ENCODE results near the gene CLDN18. TPM values are rescaled to one million over a fixed set of nuclear protein-coding genes. Genes with fewer than 3 reads are reported as not detected.

CLDN18 gene
- total and polyA plus RNA-seq, 10 of the 15 experiments (the other 5 are each of a cell fraction or from before 2014, with no cell fraction given), result 0.05 to 0.28 (median 0.18) TPM; not detected in 1

- SMC1A ChIA-PET (ENCODE audit: uncharacterized antibody, unreplicated experiment), result interaction anchor here (0.9 to 6.6 kb wide), 7 partner anchors 10 to 339 kb away, joined by 4 to 80 read pairs (median 11); no protein-coding TSS in a partner anchor
- FAIRE-seq, result no peak
These were observed 39.4 kb downstream of the CLDN18 start for GRCh38 chr3:138049157-138049919.

More at GRCh38 chr3:138049157-138049919, 39.4 kb downstream of the CLDN18 start:
- 85% methylated on average over 9 of the region's 9 CpGs for WGBS (ENCODE audit: insufficient coverage, insufficient replicate concordance, low lambda C conversion rate, missing lambda C conversion rate)
- Histone ChIP-seq H3K27ac (ENCODE audit: control insufficient read depth, insufficient read depth) (no peak overlapping the region), H3K9ac (ENCODE audit: control insufficient read depth, insufficient read depth, low read length) (no peak overlapping the region), H3K9me3 (replicated peaks; ENCODE audit: control insufficient read depth, insufficient read depth, low read length) (no peaks in the 10 kb centered on the region; the same call in 2 of the 3 replicates), H3K4me1 (ENCODE audit: control insufficient read depth, insufficient read depth, low read length) (peaks cover 14% of the 10 kb centered on the region; the same call in 1 of the 2 replicates), H3K27me3 (replicated peaks in 1 of 2; ENCODE audit: control insufficient read depth in 2 of 2, insufficient read depth in 2 of 2, low read length in 1 of 2) (no peaks in the 10 kb centered on the region), H3K79me2 (ENCODE audit: control insufficient read depth, insufficient read depth, low read length) (no peaks in the 10 kb centered on the region), H4K20me1 (ENCODE audit: control insufficient read depth, insufficient read depth) (no peaks in the 10 kb centered on the region), H2AFZ (ENCODE audit: control insufficient read depth, low read depth, low read length) (no peak overlapping the region), H3K4me3 (no peak overlapping the region), H3K4me2 (ENCODE audit: control insufficient read depth, insufficient read depth) (no peak overlapping the region), H3K36me3 (ENCODE audit: control insufficient read depth in 2 of 2, insufficient read depth in 2 of 2, low read length in 1 of 2) (no peaks in the 10 kb centered on the region)
- no TSS peak for BruUV-seq (replicated peaks)
- intact Hi-C loops (cut with micrococcal nuclease; ENCODE audit: unreplicated experiment), result no loop called here
- ATAC-seq, result peak; percentile 11; the same call in 1 of the 3 replicates
- DNase-seq (ENCODE audit: low read depth, low spot score), result no peak
- in situ Hi-C loops (cut with MboI), result loop anchor here (10.0 kb wide), 1 partner anchor 335 kb away; no protein-coding TSS in a partner anchor
- RAD21 ChIA-PET (ENCODE audit: unreplicated experiment), result interaction anchor here (1.3 to 4.6 kb wide), 4 partner anchors 10 to 1017 kb away, joined by 3 to 43 read pairs (median 18); no protein-coding TSS in a partner anchor
- TF ChIP-seq SMC3 (IDR thresholded peaks at IDR 0.05; ENCODE audit: borderline replicate concordance, low read length) (peak; percentile 24; the same call in 1 of the 2 replicates), BCL11A (IDR thresholded peaks at IDR 0.05; ENCODE audit: low read depth, low read length) (no peak), CTCF (IDR thresholded peaks at IDR 0.05 in 2 of 3, conservative IDR thresholded peaks at IDR 0.05 in 1 of 3; ENCODE audit: control insufficient read depth in 2 of 3, extremely low read depth in 1 of 3, insufficient read depth in 1 of 3, low read depth in 3 of 3, low read length in 3 of 3) (peak; percentile 13 to 31 (median 23); a peak in 3 of 6 replicates), RFX5 (IDR thresholded peaks at IDR 0.05; ENCODE audit: low read depth, low read length) (0 out of 2 replicates have a peak, but pooled peaks have one; percentile 43), ATF3 (IDR thresholded peaks at IDR 0.05; ENCODE audit: borderline replicate concordance, extremely low read depth, low read depth, low read length) (no peak), RAD21 (IDR thresholded peaks at IDR 0.05; ENCODE audit: insufficient read depth, low read depth, low read length) (peak; percentile 44)
- CTCF ChIA-PET, result interaction anchor here (0.6 to 4.9 kb wide), 14 partner anchors 8 to 1017 kb away, joined by 3 to 52 read pairs (median 5); no protein-coding TSS in a partner anchor
- POLR2A ChIA-PET, result interaction anchor here (1.5 kb wide), 1 partner anchor 11 kb away, joined by 4 read pairs; no protein-coding TSS in a partner anchor

All from GM12878 (cell line).